NT2/D1 (cell line): ENCODE measurements around the gene CNKSR3.

ENCODE experiments used
- SUZ12 ChIP-seq: IDR thresholded peaks from 2 replicates; pipeline ENCODE4 v1.6.1; 2011; ENCODE audit not compliant: insufficient read length, insufficient read depth; ENCODE audit errors: extremely low read depth
- YY1 ChIP-seq: IDR thresholded peaks from 2 replicates; pipeline ENCODE4 v1.6.1; 2011; ENCODE audit not compliant: insufficient read length, insufficient read depth
- ZNF274 ChIP-seq: IDR thresholded peaks from 2 replicates; pipeline ENCODE4 v1.6.1; 2011; ENCODE audit warnings: mild to moderate bottlenecking, low read depth, low read length

DNA sequence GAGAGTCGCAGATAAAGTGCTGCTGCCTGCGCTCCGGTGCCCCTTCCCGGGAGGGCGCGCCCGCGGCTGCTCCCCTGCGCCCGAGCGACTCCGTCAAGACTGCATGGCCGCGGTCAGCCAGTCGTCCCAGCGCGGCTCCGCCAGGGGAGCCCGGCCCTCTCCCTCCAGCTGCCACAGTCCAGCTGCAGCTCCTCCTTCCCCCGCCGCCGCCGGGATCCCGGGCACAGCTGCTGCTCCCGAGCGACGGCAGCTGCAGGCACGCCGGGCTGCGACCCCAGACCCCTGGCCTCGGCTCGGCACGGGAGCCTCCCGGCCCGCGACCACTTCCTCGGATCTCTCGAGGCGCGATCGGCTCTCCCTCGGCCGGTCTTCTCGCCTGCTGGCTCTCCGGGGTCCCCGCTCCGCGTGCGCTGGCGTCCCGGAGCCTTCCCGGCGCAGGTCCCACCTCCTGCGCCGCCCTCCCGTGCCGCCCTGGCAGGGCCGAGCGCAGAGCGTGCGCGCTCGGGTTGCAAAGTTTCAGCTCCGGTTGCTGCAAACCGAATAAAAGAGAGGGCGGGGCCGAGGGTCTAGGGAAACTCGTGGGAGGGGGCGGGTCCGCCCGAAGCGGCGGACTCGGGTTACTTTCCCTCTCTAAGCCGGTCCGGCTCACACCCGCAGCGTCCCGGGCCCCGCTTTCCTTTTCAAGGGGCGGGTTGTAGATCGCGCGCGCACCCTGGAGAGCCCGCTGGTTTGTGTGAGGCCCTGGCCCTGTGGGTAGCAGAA, at the start of gene CNKSR3:
- no peak for TF ChIP-seq YY1
- TF ChIP-seq ZNF274: no peak
- TF ChIP-seq SUZ12: no peak
